Measurements from ENCODE around the gene UBE2G1.
"Not testable (repeated sequence)": the region's sequence is repeated elsewhere in the genome, so short reads cannot be mapped to it uniquely, and the experiment has no call there.

Gene UBE2G1

DNA sequence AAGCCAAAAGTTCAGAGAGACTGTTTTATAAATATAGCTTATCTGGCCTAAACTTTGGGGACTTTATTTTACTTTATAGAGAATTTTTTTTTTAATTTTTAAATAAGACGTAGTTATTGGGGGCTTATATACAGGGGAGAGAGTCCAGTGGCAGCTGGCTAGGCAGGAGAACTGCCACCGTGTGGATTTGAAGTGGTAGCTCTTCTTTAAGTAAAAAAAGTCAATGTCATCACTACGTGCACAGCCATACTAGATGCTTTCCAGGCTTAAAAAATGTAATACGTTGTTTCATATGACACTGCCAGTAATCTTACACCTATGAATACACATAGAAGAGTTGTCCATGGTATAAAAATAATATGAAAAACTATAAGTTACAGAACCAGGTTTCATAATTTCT, 70.8 kb downstream of the UBE2G1 start:
- no peak for DNase-seq

- no peak for DNase-seq
Measured at GRCh38 chr17:4293572-4293971, 72.9 kb downstream of the UBE2G1 start.

DNA sequence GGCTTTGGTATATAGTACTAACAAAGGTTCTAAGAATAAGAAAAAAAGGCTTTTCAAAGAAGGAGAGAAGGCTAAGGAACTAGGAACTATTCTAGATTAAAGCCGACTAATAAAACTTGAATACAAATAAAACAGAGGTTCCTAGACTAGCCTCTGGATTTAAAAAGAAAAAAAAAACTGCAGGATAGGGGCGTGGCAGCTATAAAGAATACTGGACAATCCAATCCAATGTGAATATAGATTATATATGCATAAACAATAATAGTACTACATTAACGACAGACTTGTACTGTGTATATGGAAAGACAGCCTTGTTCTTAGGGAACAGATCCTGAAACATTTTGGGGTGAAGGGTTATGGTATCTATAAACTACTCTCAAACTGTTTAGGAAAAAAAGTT, 78.8 kb downstream of the UBE2G1 start:
- DNase-seq: no peak

DNA sequence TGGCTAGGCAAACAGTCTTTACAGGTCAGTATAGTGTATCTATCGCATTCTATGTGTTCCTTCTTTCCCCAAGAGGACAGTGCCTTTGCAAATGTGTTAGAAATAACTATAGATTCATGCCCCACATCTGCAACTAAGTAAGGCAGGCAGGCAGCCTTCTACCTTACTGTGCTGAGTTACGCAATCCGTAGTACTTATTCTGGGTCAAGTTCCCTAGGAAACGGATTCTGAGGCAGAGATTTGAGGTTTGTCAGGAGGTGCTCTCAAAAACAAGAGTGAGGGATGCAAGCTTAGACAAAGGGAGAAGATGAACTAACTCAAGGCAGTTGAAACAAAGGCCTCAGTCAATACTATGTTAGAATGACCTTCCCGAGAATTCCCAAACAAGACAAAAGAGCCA, 90.0 kb downstream of the UBE2G1 start:
- no peak for DNase-seq

GRCh38 chr17:4272972-4273368, 93.5 kb downstream of the UBE2G1 start:
- no peak for DNase-seq

DNA sequence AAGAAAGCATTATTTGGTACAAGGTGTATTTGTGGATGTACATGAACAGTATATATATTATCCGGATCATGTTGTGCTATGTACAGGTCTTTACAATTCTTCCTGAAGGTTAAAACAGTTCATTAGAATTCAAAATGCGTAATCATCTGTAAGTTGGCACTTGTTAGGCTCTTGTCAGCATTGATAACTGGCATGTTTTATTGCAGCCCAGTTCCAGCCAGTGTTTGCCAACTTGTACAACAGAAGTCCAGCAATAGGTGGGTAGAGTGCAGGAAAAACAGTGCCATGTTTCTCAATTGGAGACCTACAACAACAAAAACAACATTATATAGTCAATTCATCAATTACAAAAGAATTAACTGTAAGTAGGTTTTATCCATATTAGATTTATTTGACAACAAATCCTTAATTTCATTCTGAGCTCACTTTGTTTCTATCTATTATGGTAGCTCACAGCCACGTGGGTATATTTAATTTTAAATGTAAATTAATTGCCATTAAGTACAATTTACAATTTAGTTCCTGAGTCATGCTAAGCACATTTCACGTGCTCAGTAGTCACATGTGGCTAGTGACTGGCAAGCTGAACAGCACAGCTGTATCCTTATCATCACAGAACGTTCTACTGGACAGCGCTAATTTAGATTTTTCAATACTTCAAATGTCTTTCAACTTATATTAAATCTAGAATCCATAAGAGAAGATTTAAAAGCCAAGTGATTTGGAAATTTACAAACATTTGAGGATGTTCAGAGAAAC, 94.1 kb downstream of the UBE2G1 start:
- no peak for DNase-seq

- DNase-seq: no peak
Measured at GRCh38 chr17:4270736-4271135, 95.7 kb downstream of the UBE2G1 start.

- DNase-seq: no peak
Measured at GRCh38 chr17:4269915-4270314, 96.6 kb downstream of the UBE2G1 start.

- DNase-seq: no peak
Measured at GRCh38 chr17:4267402-4267801, 99.1 kb downstream of the UBE2G1 start.

- no peak for DNase-seq
Measured at GRCh38 chr17:4266550-4266949, 99.9 kb downstream of the UBE2G1 start.

DNA sequence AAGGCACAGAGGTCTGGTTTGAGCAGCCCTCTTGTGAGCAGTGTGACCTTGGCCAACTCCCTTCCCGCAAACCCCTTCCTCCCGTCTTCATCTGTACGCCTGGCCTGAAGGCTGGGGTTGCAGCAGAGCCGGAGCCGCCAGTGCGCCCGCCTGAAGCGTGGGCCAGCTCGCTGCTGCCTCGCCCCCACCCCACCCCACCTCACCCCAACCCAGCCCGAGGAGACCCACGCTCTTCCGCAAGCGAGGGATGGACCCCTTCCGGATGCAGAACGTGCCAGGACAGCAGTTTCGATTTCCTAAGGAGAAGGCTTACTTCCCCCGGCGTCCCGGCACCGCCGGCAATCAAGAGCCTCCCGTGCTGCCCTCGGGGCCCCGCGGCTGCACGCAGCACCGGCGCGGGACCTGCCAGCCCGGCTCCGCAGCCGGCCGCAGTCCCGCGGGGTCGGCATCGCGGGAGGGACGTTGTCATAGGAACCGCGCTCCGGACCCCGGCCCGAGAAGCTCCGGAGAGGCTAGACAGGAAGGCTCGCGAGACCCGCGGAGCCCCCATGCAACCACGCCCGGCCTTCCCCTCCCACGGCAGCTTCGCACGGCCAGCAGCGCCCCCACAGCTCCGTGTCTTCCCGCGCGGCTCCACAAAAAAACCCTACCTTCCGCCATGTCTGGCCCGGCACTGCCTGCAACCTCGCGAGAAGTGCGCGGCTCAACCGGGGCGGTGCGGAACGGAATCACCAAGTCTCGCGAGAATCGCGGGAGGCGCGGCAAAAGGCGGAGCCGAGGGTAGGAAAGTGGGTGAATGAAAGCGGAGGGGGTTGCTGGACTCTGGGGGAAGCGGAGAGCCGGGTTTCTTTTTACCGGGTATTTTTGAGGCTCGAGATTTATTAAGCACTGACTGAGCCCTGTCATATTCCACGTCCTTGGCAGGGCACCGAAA, 102.9 kb downstream of the UBE2G1 start, which contains the start of gene ANKFY1:
TSS of gene ANKFY1 (minus strand) at position 698 of the 934 bp plus-strand sequence. CDS start at position 660, 38 bp downstream.
- DNase-seq: peak; percentile 97

DNA sequence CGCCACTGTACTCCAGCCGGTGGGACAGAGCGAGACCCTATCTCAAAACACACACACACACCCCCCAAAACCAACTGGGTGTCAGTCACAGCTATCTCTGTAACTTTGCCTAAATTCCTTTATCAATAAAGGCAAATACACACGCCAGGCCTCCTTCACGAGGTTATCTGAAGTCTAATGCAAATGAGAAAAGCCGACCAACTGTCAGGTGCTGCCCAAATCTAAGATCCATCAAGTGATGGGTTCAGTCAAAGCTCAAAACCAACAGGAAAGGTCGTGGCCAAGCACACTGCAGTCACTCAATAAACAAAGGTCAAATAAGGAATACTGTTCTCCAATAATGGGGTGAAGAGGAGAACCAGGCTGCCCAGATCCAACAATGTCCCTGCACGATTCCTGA, 103.8 kb downstream of the UBE2G1 start:
- DNase-seq: no peak

- DNase-seq: no peak
Measured at GRCh38 chr17:4261452-4261851, 105.0 kb downstream of the UBE2G1 start.

DNA sequence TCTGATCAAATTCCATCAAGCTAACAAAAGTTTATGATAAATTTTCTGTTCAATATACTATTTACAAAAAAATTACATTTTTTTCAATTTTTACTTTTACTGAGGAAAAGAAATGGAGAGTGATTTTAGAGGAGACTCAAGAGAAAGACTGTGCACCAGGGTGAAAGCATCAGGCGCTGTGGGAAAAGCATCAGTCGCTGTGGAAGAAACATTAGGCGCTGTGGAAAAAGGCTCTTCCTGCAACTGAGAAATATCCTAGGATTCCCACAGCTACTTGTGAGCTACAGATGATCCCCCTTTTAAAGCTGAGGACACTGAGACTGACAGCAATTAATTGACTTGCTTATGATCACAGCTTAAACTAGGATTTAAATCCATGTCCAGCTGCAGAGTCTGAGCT, 107.6 kb downstream of the UBE2G1 start:
- DNase-seq: no peak

DNA sequence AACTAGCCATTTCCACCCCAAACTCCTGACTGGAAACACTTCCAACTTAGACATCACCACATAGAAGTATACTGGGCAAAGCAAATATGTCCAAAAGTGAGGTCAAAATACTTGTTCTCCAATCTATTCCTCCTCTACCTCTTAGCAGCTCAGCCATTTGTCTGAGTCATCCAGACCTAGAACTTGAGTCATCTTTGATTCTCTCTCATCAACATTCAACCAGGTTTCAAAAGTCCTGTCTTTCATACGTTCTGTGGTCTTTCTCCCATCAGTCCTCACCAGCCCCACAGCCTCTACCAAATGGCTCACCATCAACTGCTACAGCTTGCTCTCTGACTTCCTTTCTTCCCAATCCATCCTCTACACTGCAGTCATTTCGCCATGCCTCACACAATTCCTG, 109.5 kb downstream of the UBE2G1 start:
- DNase-seq: no peak

DNA sequence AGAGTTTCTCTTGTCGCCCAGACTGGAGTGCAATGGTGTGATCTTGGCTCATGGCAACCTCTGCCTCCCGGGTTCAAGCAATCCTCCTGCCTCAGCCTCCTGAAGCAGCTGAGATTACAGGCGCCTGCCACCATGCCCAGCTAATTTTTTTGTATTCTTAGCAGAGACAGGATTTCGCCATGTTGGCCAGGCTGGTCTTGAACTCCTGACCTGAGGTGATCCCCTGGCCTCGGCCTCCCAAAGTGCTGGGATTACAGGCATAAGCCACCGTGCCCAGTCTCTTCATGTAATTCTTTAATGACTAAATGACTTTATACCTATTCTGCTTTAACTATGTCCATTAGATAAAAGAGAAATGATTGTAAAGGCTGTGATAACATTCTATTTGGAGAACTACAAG, 111.2 kb downstream of the UBE2G1 start:
- not testable (repeated sequence) for DNase-seq

DNA sequence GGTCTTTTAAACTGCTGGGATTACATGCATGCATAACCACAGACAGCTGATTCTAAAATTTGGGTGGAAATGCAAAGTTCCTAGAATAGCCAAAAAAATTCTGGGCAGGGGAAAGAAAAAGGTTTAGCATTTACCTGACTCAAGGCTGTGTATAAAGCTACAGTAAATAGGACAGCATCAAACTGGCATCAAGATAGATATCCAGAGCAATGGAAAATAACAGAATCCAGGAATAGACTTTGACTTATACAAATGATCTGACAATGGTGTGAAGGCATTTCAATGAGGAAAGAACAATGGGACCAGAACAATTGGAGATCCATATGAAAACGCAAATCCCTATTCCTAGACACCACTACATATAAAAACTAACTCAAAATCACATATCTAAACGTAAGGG, 115.6 kb downstream of the UBE2G1 start:
- no peak for DNase-seq

DNA sequence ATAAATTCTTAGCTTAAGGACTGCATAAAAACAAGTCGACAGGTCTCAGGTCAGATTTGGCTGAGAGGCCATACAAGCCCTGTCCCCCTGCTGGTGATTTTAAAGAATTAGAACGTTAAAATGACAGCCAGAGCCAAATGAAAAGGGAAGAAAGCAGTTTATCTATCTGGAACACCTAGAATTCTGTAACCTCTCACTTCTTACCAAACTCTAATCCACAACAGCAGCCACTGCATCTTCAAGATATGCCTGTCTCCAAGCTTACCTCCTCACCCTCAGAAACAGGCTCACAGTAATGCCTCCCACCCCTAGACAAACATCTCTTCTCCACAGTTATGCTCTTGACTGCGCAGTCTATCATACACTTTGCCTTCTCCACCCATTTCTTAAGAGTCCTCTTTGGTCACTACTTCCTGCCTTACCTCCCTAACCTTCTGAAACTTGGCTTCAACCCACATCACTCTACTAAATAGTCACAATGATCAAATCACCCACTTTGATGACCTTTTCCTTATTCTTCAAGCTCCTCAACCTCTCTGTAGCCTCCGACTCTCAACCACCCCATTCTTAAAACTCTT, 116.9 kb downstream of the UBE2G1 start:
- DNase-seq: peak; percentile 28 to 47

DNA sequence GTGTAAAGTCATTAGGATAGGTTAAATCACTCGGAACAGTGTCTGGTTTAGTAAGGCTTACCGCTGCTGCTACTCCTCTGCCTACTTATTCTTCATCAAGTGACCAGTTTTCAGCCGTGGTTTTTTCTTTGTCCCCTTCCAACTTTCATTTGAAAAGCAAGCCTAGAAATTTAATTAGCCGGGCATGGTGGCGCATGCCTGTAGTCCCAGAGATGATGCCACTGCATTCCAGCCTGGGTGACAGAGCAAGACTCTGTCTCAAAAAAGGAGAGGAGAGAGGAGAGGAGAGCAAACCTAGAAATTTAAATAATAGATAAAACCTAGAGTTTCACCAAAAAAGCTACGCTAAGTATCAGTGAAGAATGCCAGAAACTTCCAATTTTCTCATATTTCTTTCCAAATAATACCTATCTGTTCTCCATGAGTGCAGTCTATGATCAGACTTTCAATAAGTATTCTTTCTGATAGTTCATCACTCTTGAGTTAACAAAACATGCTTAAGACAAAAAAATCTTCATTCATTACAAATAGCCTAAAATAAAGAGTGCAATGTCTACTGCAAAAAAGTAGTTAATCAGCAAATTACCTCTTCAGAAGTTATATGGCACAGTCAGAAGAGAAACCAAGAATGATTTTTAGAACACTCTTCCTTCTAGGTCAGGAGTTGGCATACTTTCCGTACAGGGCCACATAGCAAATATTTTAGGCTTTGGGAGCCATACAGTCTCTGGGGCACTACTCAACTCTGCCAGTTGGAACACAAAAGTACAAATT, 117.8 kb downstream of the UBE2G1 start:
- DNase-seq: no peak

DNA sequence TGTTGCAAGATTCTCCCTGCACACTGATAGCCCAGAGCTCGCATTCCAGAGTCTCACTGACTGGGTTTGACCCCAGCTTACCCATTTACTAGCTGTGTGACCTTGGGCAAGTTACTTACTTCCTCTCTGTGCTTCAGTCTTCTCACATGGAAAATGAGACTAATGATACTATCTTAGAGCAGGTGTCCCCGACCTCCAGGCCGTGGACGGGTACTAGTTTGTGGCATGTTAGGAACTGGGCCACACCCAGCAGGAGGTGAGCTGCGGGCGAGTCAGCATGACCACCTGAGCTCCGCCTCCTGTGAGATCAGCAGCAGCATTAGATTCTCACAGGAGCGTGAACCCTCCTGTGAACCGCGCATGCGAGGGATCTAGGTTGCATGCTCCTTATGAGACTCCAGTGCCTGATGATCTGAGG, 118.5 kb downstream of the UBE2G1 start:
- no peak for DNase-seq

DNA sequence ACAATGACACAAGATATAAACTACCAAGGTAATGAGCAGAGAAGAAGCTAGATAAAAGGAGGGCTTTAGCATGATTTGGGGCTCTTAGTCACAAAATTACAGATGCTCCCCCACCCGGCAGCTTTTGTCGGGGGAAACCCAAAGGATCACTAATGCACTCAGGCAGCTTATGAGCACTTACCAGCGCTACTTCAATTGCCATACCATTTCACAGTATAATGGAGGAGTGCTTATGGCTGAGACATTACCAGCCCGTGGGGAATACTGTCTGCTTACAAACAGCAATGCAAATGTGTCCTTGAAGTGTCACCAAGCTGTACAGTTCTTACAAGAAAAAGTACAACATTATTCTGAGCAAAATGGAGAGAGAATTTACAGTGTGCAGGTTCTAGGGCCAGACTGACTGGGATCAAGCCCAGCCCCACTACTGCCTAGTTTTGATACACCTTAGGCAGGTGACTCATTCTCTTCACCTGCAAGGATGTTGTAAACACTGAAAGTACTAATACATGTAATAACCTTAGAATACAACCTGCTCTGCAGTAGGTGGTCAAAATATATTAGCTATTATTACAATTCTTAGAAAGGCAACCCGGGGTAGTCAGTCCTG, 119.0 kb downstream of the UBE2G1 start:
- DNase-seq: no peak

GRCh38 chr17:4246674-4247073, 119.8 kb downstream of the UBE2G1 start:
- no peak for DNase-seq

All from SHP77 (cell line).